Breast epithelium (tissue), 4 donors: ENCODE data around the gene GRIN1. TPM values are rescaled to one million over a fixed set of nuclear protein-coding genes. Genes with fewer than 3 reads are reported as not detected.
"Not testable (repeated sequence)": the region's sequence is repeated elsewhere in the genome, so short reads cannot be mapped to it uniquely, and the experiment has no call there.

ENCODE experiments used
- DNase-seq, 2 donors: peaks; one replicate each; pipeline ENCODE4 v3.0.0-alpha.2; 2019; ENCODE audit warnings: low spot score in 2 of 2
- H3K27ac ChIP-seq, 2 donors: fragments of 200-600 bp; sonication (generic) in 1 of 2; one replicate each; pipeline ENCODE4 v1.5.1; 2016 to 2019; ENCODE audit warnings: mild to moderate bottlenecking in 1 of 2
- H3K27me3 ChIP-seq, 2 donors: fragments of 200-600 bp; sonication (generic) in 1 of 2; one replicate each; pipeline versions ENCODE4 v1.5.1 to v1.6.0; 2017 to 2019; ENCODE audit warnings: control low read depth in 1 of 2, mild to moderate bottlenecking in 1 of 2
- H3K36me3 ChIP-seq: fragments of 200-600 bp; one replicate; pipeline ENCODE4 v1.5.1; 2019
- H3K4me1 ChIP-seq, 2 donors: fragments of 200-600 bp; sonication (generic); one replicate each; pipeline ENCODE4 v1.5.1; 2016 to 2019; ENCODE audit warnings: control low read depth in 1 of 2
- H3K4me3 ChIP-seq, 3 donors: fragments of 200-600 bp; sonication (generic); 1 replicate in 2 of 3; 2 replicates in 1 of 3; pipeline ENCODE4 v1.5.1; 2016 to 2019; ENCODE audit warnings: mild to moderate bottlenecking in 3 of 3, moderate library complexity in 2 of 3
- H3K9me3 ChIP-seq, 2 donors: fragments of 200-600 bp; sonication (generic) in 1 of 2; one replicate each; pipeline ENCODE4 v1.5.1; 2016 to 2019; ENCODE audit warnings: control low read depth in 1 of 2
- CTCF ChIP-seq, 3 donors: fragments of 450-650 bp; IDR thresholded peaks; one replicate each; pipeline ENCODE4 v1.5.1; 2016 to 2017; ENCODE audit warnings: antibody characterized with exemption in 3 of 3, mild to moderate bottlenecking in 3 of 3, moderate library complexity in 3 of 3
- POLR2A ChIP-seq: fragments of 450-650 bp; IDR thresholded peaks from one replicate; pipeline ENCODE4 v1.6.1; 2016; ENCODE audit warnings: antibody characterized with exemption, mild to moderate bottlenecking, moderate library complexity
- POLR2AphosphoS5 ChIP-seq, 3 donors: sonication (generic); formaldehyde crosslinking; IDR thresholded peaks; one replicate each; pipeline ENCODE4 v1.6.1; 2017; ENCODE audit warnings: antibody characterized with exemption in 3 of 3
- intact Hi-C: fragments of 100-400 bp; cut with DNase I; formaldehyde crosslinking; loops from one replicate; pipeline ENCODE4 v1.15.1; 2023; ENCODE audit warnings: low total_unique reads
- total RNA-seq, 3 donors: library from RNA; depleted of rRNA; stranded (reverse); fragments of >200 nt; gene quantifications; one replicate each; pipeline ENCODE4 v1.1.0, GENCODE V29; 2016

Gene GRIN1
- total RNA-seq, 3 donors from 2014 or later, result 1.3 to 1.9 TPM; not detected in 1

- no peaks in the 10 kb centered on the region for H3K36me3 ChIP-seq
- no peaks in the 10 kb centered on the region for H3K4me1 ChIP-seq
- intact Hi-C loops, result loop anchor here (2.0 to 10.0 kb wide), 3 partner anchors 29 to 119 kb away; partner anchors contain the start of genes MAN1B1 and SLC34A3
- no peak overlapping the region for H3K4me3 ChIP-seq
- H3K27ac ChIP-seq, result no peak overlapping the region
- H3K27me3 ChIP-seq, result no peaks in the 10 kb centered on the region
- H3K9me3 ChIP-seq, result no peaks in the 10 kb centered on the region
- TF ChIP-seq POLR2AphosphoS5 (IDR thresholded peaks at IDR 0.05) (no peak), POLR2A (no peak), CTCF (IDR thresholded peaks at IDR 0.05) (no peak)
- DNase-seq, result no peak
Observed at GRCh38 chr9:137116027-137116507, 22.9 kb upstream of the GRIN1 start.

GRCh38 chr9:137116728-137117127 is 22.2 kb upstream of the GRIN1 start:
- H3K27me3 ChIP-seq, result no peaks in the 10 kb centered on the region
- H3K9me3 ChIP-seq, result no peaks in the 10 kb centered on the region
- no peak overlapping the region for H3K4me3 ChIP-seq
- intact Hi-C loops, result loop anchor here (2.0 to 10.0 kb wide), 3 partner anchors 30 to 118 kb away; partner anchors contain the start of genes MAN1B1 and SLC34A3
- H3K36me3 ChIP-seq, result no peaks in the 10 kb centered on the region
- no peaks in the 10 kb centered on the region for H3K4me1 ChIP-seq
- no peak for DNase-seq
- no peak overlapping the region for H3K27ac ChIP-seq
- TF ChIP-seq POLR2AphosphoS5 (IDR thresholded peaks at IDR 0.05) (no peak), CTCF (IDR thresholded peaks at IDR 0.05) (no peak), POLR2A (no peak)

GRCh38 chr9:137117269-137117731 is 21.7 kb upstream of the GRIN1 start:
- DNase-seq, result no peak
- Histone ChIP-seq H3K4me1 (no peaks in the 10 kb centered on the region), H3K4me3 (no peak overlapping the region), H3K36me3 (no peaks in the 10 kb centered on the region), H3K9me3 (no peaks in the 10 kb centered on the region), H3K27me3 (no peaks in the 10 kb centered on the region), H3K27ac (no peak overlapping the region)
- intact Hi-C loops, result loop anchor here (2.0 to 10.0 kb wide), 3 partner anchors 30 to 118 kb away; partner anchors contain the start of genes MAN1B1 and SLC34A3
- no peak for TF ChIP-seq CTCF (IDR thresholded peaks at IDR 0.05)
- TF ChIP-seq POLR2AphosphoS5 (IDR thresholded peaks at IDR 0.05), result no peak
- TF ChIP-seq POLR2A, result no peak

- DNase-seq, H3K27me3 ChIP-seq: not testable (repeated sequence)
- intact Hi-C loops, result loop anchor here (10.0 kb wide), 1 partner anchor 117 kb away; the partner anchor contains the start of gene SLC34A3
Observed at GRCh38 chr9:137118092-137118603, 20.8 kb upstream of the GRIN1 start.

GRCh38 chr9:137121927-137122795 is 16.8 kb upstream of the GRIN1 start:
- H3K36me3 ChIP-seq, H3K9me3 ChIP-seq, H3K4me3 ChIP-seq, H3K27ac ChIP-seq, H3K27me3 ChIP-seq, intact Hi-C loops, DNase-seq, H3K4me1 ChIP-seq: not testable (repeated sequence)

More at GRCh38 chr9:137118092-137118603, 20.8 kb upstream of the GRIN1 start:
- not testable (repeated sequence) for H3K4me3 ChIP-seq, H3K9me3 ChIP-seq, H3K36me3 ChIP-seq, H3K4me1 ChIP-seq, H3K27ac ChIP-seq

GRCh38 chr9:137122796-137123467 is 16.0 kb upstream of the GRIN1 start:
- DNase-seq, H3K4me3 ChIP-seq, H3K9me3 ChIP-seq, H3K27ac ChIP-seq, intact Hi-C loops, H3K4me1 ChIP-seq, H3K36me3 ChIP-seq, H3K27me3 ChIP-seq: not testable (repeated sequence)
